Choroid plexus epithelial cell (primary cell): ENCODE results near the gene UBE2L3.
"Not testable (repeated sequence)": the region's sequence is repeated elsewhere in the genome, so short reads cannot be mapped to it uniquely, and the experiment has no call there.

Experiments used
- DNase-seq: peaks from one replicate; pipeline ENCODE4 v3.0.0-alpha.2; 2010; ENCODE audit warnings: low read depth
- H3K4me3 ChIP-seq: 2 replicates; pipeline ENCODE4 v1.5.1; 2011; ENCODE audit warnings: low read depth, mild to moderate bottlenecking, control low read depth, low read length, moderate library complexity
- CTCF ChIP-seq: conservative IDR thresholded peaks from 2 replicates; pipeline ENCODE4 v1.5.1; 2011; ENCODE audit warnings: low read depth, mild to moderate bottlenecking, control low read depth, inconsistent platforms, low read length, moderate library complexity

The UBE2L3 gene

GRCh38 chr22:21573293-21573734 lies 5.8 kb downstream of the UBE2L3 start:
- no peak overlapping the region for H3K4me3 ChIP-seq
- DNase-seq = no peak
- TF ChIP-seq CTCF = no peak

- TF ChIP-seq CTCF = no peak
- no peak for DNase-seq
- H3K4me3 ChIP-seq = no peak overlapping the region
Observed at GRCh38 chr22:21573750-21574494, 6.4 kb downstream of the UBE2L3 start.

- no peak for DNase-seq
- TF ChIP-seq CTCF = no peak
- H3K4me3 ChIP-seq = no peak overlapping the region
Observed at GRCh38 chr22:21579474-21579851, 11.9 kb downstream of the UBE2L3 start.

GRCh38 chr22:21580623-21581007 lies 13.1 kb downstream of the UBE2L3 start:
- not testable (repeated sequence) for H3K4me3 ChIP-seq, DNase-seq

GRCh38 chr22:21581009-21581713 lies 13.6 kb downstream of the UBE2L3 start:
- H3K4me3 ChIP-seq, DNase-seq: not testable (repeated sequence)

GRCh38 chr22:21582801-21583740 lies 15.6 kb downstream of the UBE2L3 start:
- H3K4me3 ChIP-seq = no peak overlapping the region
- DNase-seq = no peak
- no peak for TF ChIP-seq CTCF

GRCh38 chr22:21585389-21585788 lies 17.9 kb downstream of the UBE2L3 start:
- no peak for DNase-seq
- TF ChIP-seq CTCF = no peak
- H3K4me3 ChIP-seq = no peak overlapping the region
